Neural cell (in vitro differentiated cells): ENCODE results near the gene OR1D5. TPM values are rescaled to one million over a fixed set of nuclear protein-coding genes. Genes with fewer than 3 reads are reported as not detected.

Source experiments
- H2AFZ ChIP-seq: fragments of 200-600, 300-800 bp; sonication (generic), shearing (Covaris generic); 2 replicates; pipeline ENCODE4 v1.6.0; 2014; ENCODE audit warnings: low read depth, mild to moderate bottlenecking, antibody characterized with exemption, low read length, moderate library complexity
- H3F3A ChIP-seq: fragments of 200-600 bp; shearing (Covaris generic); 2 replicates; pipeline ENCODE4 v1.6.1; 2016; ENCODE audit warnings: mild to moderate bottlenecking, moderate library complexity, mixed read lengths, antibody characterized with exemption, low read length; ENCODE audit not compliant: insufficient read depth, poor library complexity, severe bottlenecking
- H3K27ac ChIP-seq: fragments of 200-600, 300-800 bp; sonication (generic), shearing (Covaris generic); 2 replicates; pipeline ENCODE4 v1.5.1; 2014; ENCODE audit warnings: mild to moderate bottlenecking, low read length, moderate library complexity
- H3K27me3 ChIP-seq: fragments of 300-800, 200-600 bp; sonication (generic), shearing (Covaris generic); 2 replicates; pipeline ENCODE4 v1.6.0; 2014; ENCODE audit warnings: mild to moderate bottlenecking, low read depth, low read length, moderate library complexity; ENCODE audit not compliant: insufficient read depth
- H3K36me3 ChIP-seq: fragments of 300-800, 200-600 bp; sonication (generic), shearing (Covaris generic); 2 replicates; pipeline ENCODE4 v1.5.1; 2014; ENCODE audit warnings: mild to moderate bottlenecking, antibody characterized with exemption, low read length, moderate library complexity; ENCODE audit not compliant: insufficient read depth
- H3K4me2 ChIP-seq: fragments of 300-800, 200-600 bp; sonication (generic), shearing (Covaris generic); 2 replicates; pipeline ENCODE4 v1.6.0; 2014; ENCODE audit warnings: mild to moderate bottlenecking, low read length
- H3K4me3 ChIP-seq: fragments of 300-800, 200-600 bp; sonication (generic), shearing (Covaris generic); 2 replicates; pipeline ENCODE4 v1.5.1; 2014; ENCODE audit warnings: mild to moderate bottlenecking, low read length, moderate library complexity
- H3K79me2 ChIP-seq: fragments of 200-600 bp; shearing (Covaris generic); replicated peaks from 2 replicates; pipeline ENCODE4 v1.6.0; 2014; ENCODE audit warnings: mild to moderate bottlenecking, low read length, moderate library complexity; ENCODE audit not compliant: insufficient read depth
- H3K9ac ChIP-seq: fragments of 300-800, 200-600 bp; sonication (generic), shearing (Covaris generic); 2 replicates; pipeline ENCODE4 v1.6.1; 2016; ENCODE audit warnings: mild to moderate bottlenecking, low read length, mixed read lengths
- H3K9me2 ChIP-seq: fragments of 200-600 bp; shearing (Covaris generic); 2 replicates; pipeline ENCODE4 v1.6.1; 2016; ENCODE audit warnings: mild to moderate bottlenecking, low read length, mixed read lengths; ENCODE audit not compliant: insufficient read depth
- H3K9me3 ChIP-seq: fragments of 200-600, 300-800 bp; sonication (generic), shearing (Covaris generic); 2 replicates; pipeline ENCODE4 v1.6.1; 2016; ENCODE audit warnings: mild to moderate bottlenecking, mixed run types, low read length, moderate library complexity, mixed read lengths
- H4K20me1 ChIP-seq: fragments of 200-600 bp; shearing (Covaris generic); 2 replicates; pipeline ENCODE4 v1.6.1; 2016; ENCODE audit warnings: mild to moderate bottlenecking, mixed run types; ENCODE audit not compliant: insufficient read depth
- EP300 ChIP-seq: fragments of 450-650 bp; conservative IDR thresholded peaks from 2 replicates; pipeline ENCODE4 v1.6.1; 2014; ENCODE audit warnings: antibody characterized with exemption, mild to moderate bottlenecking, moderate library complexity; ENCODE audit not compliant: poor library complexity, severe bottlenecking
- EZH2 ChIP-seq: fragments of 200-600, 300-800 bp; shearing (Covaris generic), sonication (generic); IDR thresholded peaks from 2 replicates; pipeline ENCODE4 v1.6.1; 2014; ENCODE audit warnings: antibody characterized with exemption, low read length, borderline replicate concordance, mild to moderate bottlenecking; ENCODE audit not compliant: insufficient read depth, poor library complexity, severe bottlenecking
- MXI1 ChIP-seq: fragments of 450-650 bp; conservative IDR thresholded peaks from 2 replicates; pipeline ENCODE4 v1.6.1; 2014; ENCODE audit warnings: antibody characterized with exemption, mild to moderate bottlenecking; ENCODE audit not compliant: poor library complexity, severe bottlenecking
- POLR2AphosphoS5 ChIP-seq: IDR thresholded peaks from 2 replicates; pipeline ENCODE4 v1.6.1; 2012
- RAD21 ChIP-seq: fragments of 450-650 bp; conservative IDR thresholded peaks from 2 replicates; pipeline ENCODE4 v1.6.1; 2014; ENCODE audit warnings: antibody characterized with exemption, mild to moderate bottlenecking, moderate library complexity
- SMC3 ChIP-seq: fragments of 450-650 bp; conservative IDR thresholded peaks from 2 replicates; pipeline ENCODE4 v1.6.1; 2014; ENCODE audit warnings: antibody characterized with exemption, mild to moderate bottlenecking, moderate library complexity; ENCODE audit not compliant: poor library complexity
- TAF1 ChIP-seq: IDR thresholded peaks from 2 replicates; pipeline ENCODE4 v1.6.1; 2012; ENCODE audit warnings: low read depth
- polyA plus RNA-seq: library from polyadenylated mRNA; depleted of rRNA; stranded (reverse); fragments of >200 nt; gene quantifications from 2 replicates; pipeline ENCODE4 v1.2.3, GENCODE V29; 2014
- TF ChIP-seq, protein P1 (sequence below): fragments of 450-650 bp; IDR thresholded peaks from 2 replicates; pipeline ENCODE4 v1.5.1; 2014; ENCODE audit warnings: antibody characterized with exemption, mild to moderate bottlenecking, moderate library complexity; ENCODE audit not compliant: poor library complexity, severe bottlenecking
- TF ChIP-seq, protein P2 (sequence below): IDR thresholded peaks from 2 replicates; pipeline ENCODE4 v1.6.1; 2012; ENCODE audit warnings: borderline replicate concordance

Gene OR1D5
- polyA plus RNA-seq, 1 donor from 2014 or later = not detected

DNA sequence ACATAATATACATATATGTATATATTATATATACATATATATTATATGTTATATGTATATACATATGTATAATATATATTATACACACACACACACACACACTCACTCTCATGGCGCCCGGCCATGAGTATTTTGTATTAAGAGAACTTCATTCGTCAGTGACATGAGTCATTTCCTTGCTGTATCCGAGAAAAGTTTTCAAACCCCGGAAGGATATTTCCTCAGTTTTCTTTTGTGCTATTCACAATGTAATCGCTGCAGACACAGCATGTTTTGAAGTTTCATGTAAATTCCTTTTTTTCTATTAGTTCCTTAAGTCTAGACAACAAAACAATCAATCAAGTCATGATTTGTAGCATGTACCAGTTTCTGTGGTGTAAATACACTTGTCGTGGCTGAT, 33.3 kb downstream of the OR1D5 start:
- Histone ChIP-seq H3K4me3 (no peak overlapping the region), H4K20me1 (no peaks in the 10 kb centered on the region), H3K27me3 (no peaks in the 10 kb centered on the region), H3K9me3 (no peaks in the 10 kb centered on the region), H3K27ac (no peak overlapping the region), H2AFZ (no peak overlapping the region), H3K9me2 (no peaks in the 10 kb centered on the region), H3K36me3 (no peaks in the 10 kb centered on the region), H3K4me2 (no peak overlapping the region), H3F3A (no peaks in the 10 kb centered on the region), H3K79me2 (no peaks in the 10 kb centered on the region), H3K9ac (no peak overlapping the region)
- TF ChIP-seq SMC3 (no peak), MXI1 (no peak), POLR2AphosphoS5 (no peak), EP300 (no peak), EZH2 (no peak), RAD21 (no peak), TAF1 (no peak)
- TF ChIP-seq, protein P1, sequence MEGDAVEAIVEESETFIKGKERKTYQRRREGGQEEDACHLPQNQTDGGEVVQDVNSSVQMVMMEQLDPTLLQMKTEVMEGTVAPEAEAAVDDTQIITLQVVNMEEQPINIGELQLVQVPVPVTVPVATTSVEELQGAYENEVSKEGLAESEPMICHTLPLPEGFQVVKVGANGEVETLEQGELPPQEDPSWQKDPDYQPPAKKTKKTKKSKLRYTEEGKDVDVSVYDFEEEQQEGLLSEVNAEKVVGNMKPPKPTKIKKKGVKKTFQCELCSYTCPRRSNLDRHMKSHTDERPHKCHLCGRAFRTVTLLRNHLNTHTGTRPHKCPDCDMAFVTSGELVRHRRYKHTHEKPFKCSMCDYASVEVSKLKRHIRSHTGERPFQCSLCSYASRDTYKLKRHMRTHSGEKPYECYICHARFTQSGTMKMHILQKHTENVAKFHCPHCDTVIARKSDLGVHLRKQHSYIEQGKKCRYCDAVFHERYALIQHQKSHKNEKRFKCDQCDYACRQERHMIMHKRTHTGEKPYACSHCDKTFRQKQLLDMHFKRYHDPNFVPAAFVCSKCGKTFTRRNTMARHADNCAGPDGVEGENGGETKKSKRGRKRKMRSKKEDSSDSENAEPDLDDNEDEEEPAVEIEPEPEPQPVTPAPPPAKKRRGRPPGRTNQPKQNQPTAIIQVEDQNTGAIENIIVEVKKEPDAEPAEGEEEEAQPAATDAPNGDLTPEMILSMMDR = no peak
- TF ChIP-seq, protein P2, sequence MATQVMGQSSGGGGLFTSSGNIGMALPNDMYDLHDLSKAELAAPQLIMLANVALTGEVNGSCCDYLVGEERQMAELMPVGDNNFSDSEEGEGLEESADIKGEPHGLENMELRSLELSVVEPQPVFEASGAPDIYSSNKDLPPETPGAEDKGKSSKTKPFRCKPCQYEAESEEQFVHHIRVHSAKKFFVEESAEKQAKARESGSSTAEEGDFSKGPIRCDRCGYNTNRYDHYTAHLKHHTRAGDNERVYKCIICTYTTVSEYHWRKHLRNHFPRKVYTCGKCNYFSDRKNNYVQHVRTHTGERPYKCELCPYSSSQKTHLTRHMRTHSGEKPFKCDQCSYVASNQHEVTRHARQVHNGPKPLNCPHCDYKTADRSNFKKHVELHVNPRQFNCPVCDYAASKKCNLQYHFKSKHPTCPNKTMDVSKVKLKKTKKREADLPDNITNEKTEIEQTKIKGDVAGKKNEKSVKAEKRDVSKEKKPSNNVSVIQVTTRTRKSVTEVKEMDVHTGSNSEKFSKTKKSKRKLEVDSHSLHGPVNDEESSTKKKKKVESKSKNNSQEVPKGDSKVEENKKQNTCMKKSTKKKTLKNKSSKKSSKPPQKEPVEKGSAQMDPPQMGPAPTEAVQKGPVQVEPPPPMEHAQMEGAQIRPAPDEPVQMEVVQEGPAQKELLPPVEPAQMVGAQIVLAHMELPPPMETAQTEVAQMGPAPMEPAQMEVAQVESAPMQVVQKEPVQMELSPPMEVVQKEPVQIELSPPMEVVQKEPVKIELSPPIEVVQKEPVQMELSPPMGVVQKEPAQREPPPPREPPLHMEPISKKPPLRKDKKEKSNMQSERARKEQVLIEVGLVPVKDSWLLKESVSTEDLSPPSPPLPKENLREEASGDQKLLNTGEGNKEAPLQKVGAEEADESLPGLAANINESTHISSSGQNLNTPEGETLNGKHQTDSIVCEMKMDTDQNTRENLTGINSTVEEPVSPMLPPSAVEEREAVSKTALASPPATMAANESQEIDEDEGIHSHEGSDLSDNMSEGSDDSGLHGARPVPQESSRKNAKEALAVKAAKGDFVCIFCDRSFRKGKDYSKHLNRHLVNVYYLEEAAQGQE = no peak

DNA sequence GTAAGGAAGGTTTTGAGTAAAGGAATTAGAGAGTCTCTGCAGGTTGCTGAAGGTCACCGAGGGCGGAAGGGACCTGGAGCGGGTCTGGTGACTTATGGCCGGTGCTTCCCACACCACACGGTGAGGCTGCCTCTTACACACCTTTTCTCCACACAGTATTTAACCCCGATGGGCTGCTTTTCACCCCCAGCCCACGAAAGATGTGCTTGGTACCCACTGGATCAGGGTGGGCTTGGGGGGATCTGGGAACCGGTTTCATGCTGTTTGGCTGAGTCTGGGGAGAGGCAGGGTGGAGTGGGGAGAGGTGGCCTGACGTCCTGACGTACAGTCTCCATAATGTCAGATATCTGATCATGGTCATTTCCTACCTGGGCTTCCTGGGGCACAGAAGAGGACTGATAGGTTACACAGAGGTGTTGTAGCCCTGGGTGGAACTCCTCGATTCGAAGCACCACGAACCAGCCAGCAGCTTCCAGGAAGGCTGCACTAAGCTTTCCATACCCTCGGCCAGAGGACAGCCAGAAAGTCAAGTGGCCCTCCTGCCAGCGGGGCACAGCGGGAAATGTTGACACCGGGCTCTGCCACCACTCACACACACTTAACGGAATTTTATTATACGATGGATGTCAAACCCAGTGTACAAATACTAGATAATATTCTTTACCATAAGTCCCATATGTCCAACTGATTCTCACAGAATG, 34.0 kb downstream of the OR1D5 start:
- H3K9ac ChIP-seq = no peak overlapping the region
- no peaks in the 10 kb centered on the region for H3K36me3 ChIP-seq
- TF ChIP-seq RAD21 = no peak
- TF ChIP-seq, protein P1 = no peak
- TF ChIP-seq POLR2AphosphoS5 = no peak
- no peak for TF ChIP-seq EZH2
- no peak for TF ChIP-seq TAF1
- TF ChIP-seq EP300 = no peak
- no peak for TF ChIP-seq SMC3
- no peak for TF ChIP-seq MXI1
- TF ChIP-seq, protein P2 = no peak
- H3K79me2 ChIP-seq = no peaks in the 10 kb centered on the region
- H3K9me2 ChIP-seq = no peaks in the 10 kb centered on the region
- no peak overlapping the region for H3K4me3 ChIP-seq
- no peak overlapping the region for H2AFZ ChIP-seq
- H3K27me3 ChIP-seq = no peaks in the 10 kb centered on the region
- no peak overlapping the region for H3K4me2 ChIP-seq
- no peak overlapping the region for H3K27ac ChIP-seq
- no peaks in the 10 kb centered on the region for H3F3A ChIP-seq
- no peaks in the 10 kb centered on the region for H3K9me3 ChIP-seq
- H4K20me1 ChIP-seq = no peaks in the 10 kb centered on the region
